Measurements from ENCODE around the gene SMIM11.
"Not testable (repeated sequence)": the region's sequence is repeated elsewhere in the genome, so short reads cannot be mapped to it uniquely, and the experiment has no call there.

SMIM11 gene

GRCh38 chr21:34407294-34407693, 32.0 kb downstream of the SMIM11 start:
- H3K4me3 ChIP-seq (IDR thresholded peaks at IDR 0.05; ENCODE audit: insufficient read depth, low read depth, low read length); H3K4me1 ChIP-seq (ENCODE audit: low read depth, poor library complexity, severe bottlenecking); H2AFZ ChIP-seq (ENCODE audit: low read depth); H3K4me2 ChIP-seq; H4K20me1 ChIP-seq (ENCODE audit: insufficient read depth); H3K36me3 ChIP-seq (ENCODE audit: insufficient read depth); H3K79me2 ChIP-seq (ENCODE audit: insufficient read depth, low read depth); H3K9ac ChIP-seq; H3K27me3 ChIP-seq (ENCODE audit: insufficient read depth, low read depth); H3K27ac ChIP-seq: not testable (repeated sequence)

GRCh38 chr21:34417448-34418077, 42.3 kb downstream of the SMIM11 start:
- H2AFZ ChIP-seq (ENCODE audit: low read depth); H3K79me2 ChIP-seq (ENCODE audit: insufficient read depth, low read depth); H3K9ac ChIP-seq; H3K4me3 ChIP-seq (IDR thresholded peaks at IDR 0.05; ENCODE audit: insufficient read depth, low read depth, low read length); H3K27ac ChIP-seq; H3K4me2 ChIP-seq; H3K4me1 ChIP-seq (ENCODE audit: low read depth, poor library complexity, severe bottlenecking); H3K36me3 ChIP-seq (ENCODE audit: insufficient read depth); H3K27me3 ChIP-seq (ENCODE audit: insufficient read depth, low read depth); H4K20me1 ChIP-seq (ENCODE audit: insufficient read depth): not testable (repeated sequence)

- H3K27ac ChIP-seq; H3K4me1 ChIP-seq (ENCODE audit: low read depth, poor library complexity, severe bottlenecking); H3K4me2 ChIP-seq: not testable (repeated sequence)
Observed at GRCh38 chr21:34423805-34424204, 48.5 kb downstream of the SMIM11 start, which contains the start of gene SMIM34. TSS of gene SMIM34 (minus strand) at chr21:34423951. CDS start at chr21:34423839, 112 bp downstream.

GRCh38 chr21:34427339-34427738, 52.0 kb downstream of the SMIM11 start:
- H3K27me3 ChIP-seq (ENCODE audit: insufficient read depth, low read depth); H3K9ac ChIP-seq; H4K20me1 ChIP-seq (ENCODE audit: insufficient read depth); H3K4me2 ChIP-seq; H3K27ac ChIP-seq; H3K79me2 ChIP-seq (ENCODE audit: insufficient read depth, low read depth); H3K4me1 ChIP-seq (ENCODE audit: low read depth, poor library complexity, severe bottlenecking); H2AFZ ChIP-seq (ENCODE audit: low read depth); H3K4me3 ChIP-seq (IDR thresholded peaks at IDR 0.05; ENCODE audit: insufficient read depth, low read depth, low read length); H3K36me3 ChIP-seq (ENCODE audit: insufficient read depth): not testable (repeated sequence)

More at GRCh38 chr21:34423805-34424204, 48.5 kb downstream of the SMIM11 start, which contains the start of gene SMIM34:
- not testable (repeated sequence) for H2AFZ ChIP-seq (ENCODE audit: low read depth); H3K9ac ChIP-seq; H3K27me3 ChIP-seq (ENCODE audit: insufficient read depth, low read depth); H3K4me3 ChIP-seq (IDR thresholded peaks at IDR 0.05; ENCODE audit: insufficient read depth, low read depth, low read length); H4K20me1 ChIP-seq (ENCODE audit: insufficient read depth); H3K36me3 ChIP-seq (ENCODE audit: insufficient read depth); H3K79me2 ChIP-seq (ENCODE audit: insufficient read depth, low read depth)

GRCh38 chr21:34428441-34428840, 53.1 kb downstream of the SMIM11 start:
- not testable (repeated sequence) for H3K79me2 ChIP-seq (ENCODE audit: insufficient read depth, low read depth); H3K4me3 ChIP-seq (IDR thresholded peaks at IDR 0.05; ENCODE audit: insufficient read depth, low read depth, low read length); H3K4me2 ChIP-seq; H3K36me3 ChIP-seq (ENCODE audit: insufficient read depth); H2AFZ ChIP-seq (ENCODE audit: low read depth); H3K27me3 ChIP-seq (ENCODE audit: insufficient read depth, low read depth); H3K9ac ChIP-seq; H3K4me1 ChIP-seq (ENCODE audit: low read depth, poor library complexity, severe bottlenecking); H3K27ac ChIP-seq; H4K20me1 ChIP-seq (ENCODE audit: insufficient read depth)

GRCh38 chr21:34429710-34430109, 54.4 kb downstream of the SMIM11 start:
- not testable (repeated sequence) for H3K27me3 ChIP-seq (ENCODE audit: insufficient read depth, low read depth); H3K4me2 ChIP-seq; H2AFZ ChIP-seq (ENCODE audit: low read depth); H3K9ac ChIP-seq; H4K20me1 ChIP-seq (ENCODE audit: insufficient read depth); H3K4me3 ChIP-seq (IDR thresholded peaks at IDR 0.05; ENCODE audit: insufficient read depth, low read depth, low read length); H3K79me2 ChIP-seq (ENCODE audit: insufficient read depth, low read depth); H3K4me1 ChIP-seq (ENCODE audit: low read depth, poor library complexity, severe bottlenecking); H3K27ac ChIP-seq; H3K36me3 ChIP-seq (ENCODE audit: insufficient read depth)

Measured in KMS-11 (cell line).